Adrenal gland (tissue), 12 donors: ENCODE data around the gene FYN. TPM values are rescaled to one million over a fixed set of nuclear protein-coding genes. Genes with fewer than 3 reads are reported as not detected.

Source experiments
- DNase-seq, 7 donors: peaks; one replicate each; pipeline ENCODE4 v3.0.0-alpha.2; 2019 to 2020
- H3K27ac ChIP-seq, 5 donors: fragments of 200-600 bp; sonication (generic) in 4 of 5; 1 replicate in 3 of 5; 2 replicates in 2 of 5; pipeline versions ENCODE4 v1.5.1 to v1.8.0; 2016 to 2020; ENCODE audit warnings: mild to moderate bottlenecking in 1 of 5
- H3K27me3 ChIP-seq: fragments of 200-600 bp; 2 replicates; pipeline ENCODE4 v1.8.0; 2021
- H3K36me3 ChIP-seq, 2 donors: fragments of 200-600 bp; replicated peaks in 1 of 2; 1 replicate in 1 of 2; 2 replicates in 1 of 2; pipeline versions ENCODE4 v1.5.1 to v1.8.0; 2018 to 2022
- H3K4me1 ChIP-seq, 2 donors: fragments of 200-600 bp; replicated peaks in 1 of 2; 1 replicate in 1 of 2; 2 replicates in 1 of 2; pipeline versions ENCODE4 v1.5.1 to v1.8.0; 2018 to 2021
- H3K4me3 ChIP-seq, 4 donors: fragments of 200-600 bp; sonication (generic) in 3 of 4; one replicate each; pipeline ENCODE4 v1.5.1; 2016 to 2018
- H3K9me3 ChIP-seq, 3 donors: fragments of 200-600 bp; sonication (generic) in 1 of 3; replicated peaks in 1 of 3; 1 replicate in 2 of 3; 2 replicates in 1 of 3; pipeline versions ENCODE4 v1.5.1 to v1.8.0; 2016 to 2021
- POLR2A ChIP-seq, 2 donors: fragments of 450-650 bp; IDR thresholded peaks; one replicate each; pipeline ENCODE4 v1.6.1; 2017; ENCODE audit warnings: antibody characterized with exemption in 2 of 2, mild to moderate bottlenecking in 2 of 2, moderate library complexity in 1 of 2
- WGBS, 4 donors: extraction: QIAGEN DNeasy Blood & Tissue Kit in 2 of 4; methylation state at CpG; one replicate each; pipeline versions ENCODE4 v1.1.5 to v1.1.7; 2013 to 2017; 5-methylcytosine and 5-hydroxymethylcytosine counted together
- intact Hi-C, 2 donors: fragments of 100-400 bp; cut with DNase I; formaldehyde crosslinking; loops; one replicate each; pipeline versions ENCODE4 v1.14.1 to v1.15.0; 2022 to 2023
- polyA plus RNA-seq, 3 donors: library from polyadenylated mRNA; stranded (reverse); fragments of 200-250 nt in 2 of 3; fragments of 350-450 nt in 1 of 3; fragmentation: Illumina TruSeq in 1 of 3; extraction: RNeasy Lipid Tissue Mini Kit (QIAGEN cat#74804) in 1 of 3; gene quantifications; one replicate each; pipeline ENCODE4 v1.2.3, GENCODE V29; 2013 to 2014
- total RNA-seq, 9 donors: library from RNA; depleted of rRNA in 4 of 9; stranded (reverse); fragments of >200 nt in 4 of 9; fragments of 120-200 nt in 1 of 9; fragmentation: NEBNext Ultra II Directional in 1 of 9; extraction: Animal tissue kit (Norgen Biotek cat#: 25700) in 1 of 9; gene quantifications; one replicate each; pipeline versions ENCODE4 v1.1.0 to v1.2.4, GENCODE V29; 2013 to 2023
- TF ChIP-seq, protein P1 (sequence below), 6 experiments: fragments of 450-650 bp in 4 of 6; fragments of 200-600 bp in 2 of 6; sonication (generic) in 1 of 6; IDR thresholded peaks; 1 replicate in 5 of 6; 2 replicates in 1 of 6; pipeline versions ENCODE4 v1.5.1 to v1.8.0; 2016 to 2021; ENCODE audit warnings: antibody characterized with exemption in 6 of 6, mild to moderate bottlenecking in 2 of 6, moderate library complexity in 1 of 6
- donor health status: healthy with polysubstance abuse.
- donor health status: Bipolar disorder and iron deficiency.
- donor health status: DM: yes; HTN: yes; CAD: no.
- donor health status: DM: no; HTN: no; CAD: no.
- donor health status: DM: no; HTN: no; CAD: no.
- donor health status: DM: yes; HTN: yes; CAD: no.

FYN gene
- total and polyA plus RNA-seq, 12 donors: 10.7 to 36.5 (median 19.8) TPM

DNA sequence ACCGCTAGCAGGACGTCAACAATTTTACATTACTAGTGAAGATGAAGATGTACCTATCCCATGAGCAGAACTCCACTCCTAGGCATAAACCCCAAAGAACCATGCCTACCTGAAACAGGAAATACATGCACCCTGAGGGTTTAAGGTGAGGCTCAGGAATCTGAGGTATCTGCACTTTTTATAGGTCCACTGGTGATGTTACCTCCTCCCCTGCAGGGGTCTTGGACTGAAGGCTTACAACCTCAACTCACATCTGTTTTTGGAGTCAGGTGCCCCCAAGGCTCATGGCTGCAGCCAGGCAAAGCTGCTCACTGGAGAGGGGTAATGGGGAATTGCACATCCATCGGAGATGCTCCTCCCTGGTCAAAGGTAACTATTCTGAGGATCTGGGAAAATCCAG is 135.1 kb downstream of the FYN start:
- intact Hi-C loops: no loop called here
- H3K27me3 ChIP-seq: no peaks in the 10 kb centered on the region
- 89 to 92% (median 90%) methylated on average over 2 to 3 of the region's 3 CpGs for WGBS, 4 donors
- DNase-seq: no peak
- no peak overlapping the region for H3K4me3 ChIP-seq
- H3K4me1 ChIP-seq: no peaks in the 10 kb centered on the region
- H3K9me3 ChIP-seq: no peaks in the 10 kb centered on the region
- TF ChIP-seq POLR2A (IDR thresholded peaks at IDR 0.05): no peak
- TF ChIP-seq, protein P1, sequence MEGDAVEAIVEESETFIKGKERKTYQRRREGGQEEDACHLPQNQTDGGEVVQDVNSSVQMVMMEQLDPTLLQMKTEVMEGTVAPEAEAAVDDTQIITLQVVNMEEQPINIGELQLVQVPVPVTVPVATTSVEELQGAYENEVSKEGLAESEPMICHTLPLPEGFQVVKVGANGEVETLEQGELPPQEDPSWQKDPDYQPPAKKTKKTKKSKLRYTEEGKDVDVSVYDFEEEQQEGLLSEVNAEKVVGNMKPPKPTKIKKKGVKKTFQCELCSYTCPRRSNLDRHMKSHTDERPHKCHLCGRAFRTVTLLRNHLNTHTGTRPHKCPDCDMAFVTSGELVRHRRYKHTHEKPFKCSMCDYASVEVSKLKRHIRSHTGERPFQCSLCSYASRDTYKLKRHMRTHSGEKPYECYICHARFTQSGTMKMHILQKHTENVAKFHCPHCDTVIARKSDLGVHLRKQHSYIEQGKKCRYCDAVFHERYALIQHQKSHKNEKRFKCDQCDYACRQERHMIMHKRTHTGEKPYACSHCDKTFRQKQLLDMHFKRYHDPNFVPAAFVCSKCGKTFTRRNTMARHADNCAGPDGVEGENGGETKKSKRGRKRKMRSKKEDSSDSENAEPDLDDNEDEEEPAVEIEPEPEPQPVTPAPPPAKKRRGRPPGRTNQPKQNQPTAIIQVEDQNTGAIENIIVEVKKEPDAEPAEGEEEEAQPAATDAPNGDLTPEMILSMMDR (IDR thresholded peaks at IDR 0.05): no peak
- no peak overlapping the region for H3K27ac ChIP-seq
- no peaks in the 10 kb centered on the region for H3K36me3 ChIP-seq

DNA sequence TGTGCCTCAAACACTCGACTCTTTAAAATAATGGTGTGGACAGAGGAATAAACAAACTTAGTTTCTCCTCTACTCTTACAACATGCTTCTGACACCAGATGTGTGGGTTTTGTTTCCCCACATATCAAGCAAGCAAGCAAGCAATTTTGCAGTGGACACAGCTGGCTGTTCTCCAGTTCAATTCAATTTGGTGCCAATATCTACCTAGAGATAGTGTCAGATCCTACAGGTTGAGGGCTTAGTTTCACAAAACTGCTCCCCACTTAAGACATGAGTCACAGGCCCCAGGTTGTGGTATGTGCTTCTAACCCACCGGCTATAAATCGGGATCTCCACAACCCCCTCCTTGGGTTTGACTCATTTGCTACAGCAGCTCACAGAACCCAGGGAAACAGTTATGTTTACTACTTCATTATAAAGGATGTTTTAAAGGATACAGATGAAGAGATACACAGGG is 136.2 kb downstream of the FYN start:
- WGBS, 4 donors: 71 to 82% (median 77%) methylated on average over 3 of the region's 3 CpGs
- Histone ChIP-seq H3K36me3 (no peaks in the 10 kb centered on the region), H3K27ac (no peak overlapping the region), H3K4me3 (no peak overlapping the region), H3K27me3 (no peaks in the 10 kb centered on the region), H3K4me1 (no peaks in the 10 kb centered on the region), H3K9me3 (no peaks in the 10 kb centered on the region)
- TF ChIP-seq, protein P1 (IDR thresholded peaks at IDR 0.05): no peak
- TF ChIP-seq POLR2A (IDR thresholded peaks at IDR 0.05): no peak
- intact Hi-C loops: no loop called here
- no peak for DNase-seq

DNA sequence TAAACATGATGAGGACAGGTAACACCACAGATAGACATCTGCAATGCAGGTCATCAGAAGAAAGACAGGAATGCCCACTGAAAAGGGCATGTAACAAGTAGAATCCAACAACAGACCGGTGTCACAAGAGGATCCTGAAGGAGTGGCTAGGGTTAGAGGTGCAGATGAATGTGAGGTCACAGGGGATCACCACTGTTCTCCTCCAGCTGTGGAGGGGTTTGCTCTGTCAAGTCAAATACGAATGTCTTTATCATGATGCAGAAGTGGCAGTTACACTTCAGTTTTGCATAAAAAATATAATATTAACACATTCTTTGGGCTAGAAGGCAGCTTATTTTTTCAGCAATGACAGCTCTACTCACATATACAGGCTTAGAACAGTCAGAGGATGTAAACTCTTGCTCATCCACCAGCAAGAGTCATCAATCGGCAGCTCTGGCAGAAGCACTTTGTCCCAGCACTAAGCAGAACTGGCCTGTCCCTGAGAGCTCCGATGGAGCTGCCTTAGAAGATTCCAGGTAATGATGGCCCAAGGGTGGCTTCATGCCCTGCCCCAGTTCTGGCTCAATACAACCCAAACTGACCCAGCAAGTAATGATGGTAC is 137.1 kb downstream of the FYN start:
- no peaks in the 10 kb centered on the region for H3K9me3 ChIP-seq
- no peaks in the 10 kb centered on the region for H3K27me3 ChIP-seq
- no peaks in the 10 kb centered on the region for H3K4me1 ChIP-seq
- intact Hi-C loops: no loop called here
- H3K36me3 ChIP-seq: no peaks in the 10 kb centered on the region
- no peak for DNase-seq
- WGBS, 4 donors: 77 to 82% (median 80%) methylated on average over 2 to 4 of the region's 4 CpGs
- no peak overlapping the region for H3K27ac ChIP-seq
- no peak for TF ChIP-seq POLR2A (IDR thresholded peaks at IDR 0.05)
- TF ChIP-seq, protein P1 (IDR thresholded peaks at IDR 0.05): no peak
- H3K4me3 ChIP-seq: no peak overlapping the region

DNA sequence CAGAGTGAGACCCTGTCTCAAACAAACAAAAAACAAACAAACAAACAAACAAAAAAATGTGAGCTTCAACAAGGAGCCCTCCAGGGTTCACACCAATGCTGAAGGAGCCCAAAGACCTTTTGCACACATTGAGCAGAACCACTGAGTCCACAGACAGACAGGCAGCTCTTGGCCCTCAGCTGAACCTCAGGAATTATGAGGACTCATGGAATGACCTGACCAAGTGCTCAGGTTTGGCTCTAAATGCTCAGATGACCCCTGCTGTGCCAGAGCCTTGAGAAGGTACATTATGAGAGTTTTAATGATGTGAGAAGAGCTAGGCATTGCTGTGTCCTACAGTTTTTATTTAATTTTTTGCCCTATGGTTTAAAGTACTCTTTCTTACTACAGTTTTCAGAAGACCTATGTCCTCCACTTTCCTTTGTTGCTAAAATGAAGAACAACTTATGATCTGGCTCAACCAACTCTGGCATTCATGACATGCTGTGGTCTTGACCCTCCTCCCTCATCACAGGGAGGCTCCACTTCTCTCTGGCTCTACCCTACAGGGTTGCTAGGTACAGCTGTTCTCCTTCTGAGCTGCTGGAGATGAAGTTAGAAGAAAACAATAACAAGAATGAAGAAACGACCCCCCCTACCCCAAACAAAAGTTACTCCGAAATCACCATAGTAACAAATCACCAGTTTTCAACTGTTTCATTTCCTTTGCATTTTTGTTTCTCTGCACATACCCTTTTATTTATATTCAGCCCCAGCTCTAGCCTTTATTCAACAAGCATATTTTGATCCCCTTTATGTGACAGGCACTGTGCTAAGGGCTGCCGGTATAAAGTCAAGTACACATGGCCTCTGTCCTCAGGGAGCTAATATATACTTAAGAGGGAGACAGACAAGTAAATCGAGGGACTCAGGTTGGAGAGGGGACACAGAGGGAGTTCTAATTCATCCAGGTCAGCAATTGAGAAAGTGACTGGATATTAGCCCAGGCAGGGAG is 138.9 kb downstream of the FYN start:
- H3K27me3 ChIP-seq: no peaks in the 10 kb centered on the region
- H3K36me3 ChIP-seq: no peaks in the 10 kb centered on the region
- WGBS, 4 donors: 47 to 56% (median 56%) methylated on average over 4 of the region's 4 CpGs
- intact Hi-C loops: no loop called here
- no peak for DNase-seq
- H3K27ac ChIP-seq: no peak overlapping the region
- H3K4me3 ChIP-seq: no peak overlapping the region
- no peaks in the 10 kb centered on the region for H3K9me3 ChIP-seq
- H3K4me1 ChIP-seq: no peaks in the 10 kb centered on the region
- TF ChIP-seq, protein P1 (IDR thresholded peaks at IDR 0.05): no peak
- TF ChIP-seq POLR2A (IDR thresholded peaks at IDR 0.05): no peak
